HCT116 (cell line): Measurements from ENCODE around the gene BRI3BP. TPM values are rescaled to one million over a fixed set of nuclear protein-coding genes. Genes with fewer than 3 reads are reported as not detected.

Experiments used
- ATAC-seq: fragments of 200-7000 bp; cut with Tn5 transposase; 2 replicates; pipeline ENCODE4 v1.9.1; 2020; ENCODE audit warnings: mild to moderate bottlenecking, moderate library complexity
- BruUV-seq: library from RNA; stranded (reverse); fragments of 400-500 nt; replicated peaks from 2 replicates; lab custom pipeline; 2021; lab: Mats Ljungman, UMichigan
- CTCF ChIA-PET: fragments of 300-600 bp; sonication (Branson Sonifier 250); formaldehyde crosslinking; loops from one replicate; lab custom pipeline; 2021; ENCODE audit warnings: antibody characterized with exemption; lab: Charles Lee
- POLR2A ChIA-PET: fragments of 300-600, 350-600 bp; sonication (Branson Sonifier 250); formaldehyde crosslinking; loops from one replicate; lab custom pipeline; 2021; ENCODE audit warnings: antibody characterized with exemption; lab: Charles Lee
- RAD21 ChIA-PET, 2 experiments: fragments of 300-600 bp; sonication (Branson Sonifier 250); formaldehyde crosslinking; loops; one replicate each; lab custom pipeline; 2023; ENCODE audit warnings: low total read pairs in 2 of 2; ENCODE audit not compliant: uncharacterized antibody in 2 of 2, unreplicated experiment in 2 of 2, low non-redundant PET in 1 of 2; lab: Charles Lee
- DNase-seq: peaks from one replicate; pipeline ENCODE4 v3.0.0-alpha.2; 2010; ENCODE audit warnings: low read depth, low spot score
- H2AFZ ChIP-seq: fragments of 200-600 bp; shearing (Covaris generic), sonication (generic); 2 replicates; pipeline ENCODE4 v1.6.1; 2017; ENCODE audit warnings: low read depth, mixed run types, mixed read lengths, antibody characterized with exemption, low read length; ENCODE audit not compliant: poor library complexity, severe bottlenecking
- H3K27ac ChIP-seq: 2 replicates; pipeline ENCODE4 v1.5.1; 2012; ENCODE audit warnings: low read depth, low read length
- H3K27me3 ChIP-seq: fragments of 200-600 bp; sonication (generic); 2 replicates; pipeline ENCODE4 v1.6.1; 2016; ENCODE audit warnings: mixed run types, low read length, mixed read lengths; ENCODE audit not compliant: insufficient read depth
- H3K36me3 ChIP-seq, 2 experiments: fragments of 200-500 bp in 1 of 2; fragments of 200-600 bp in 1 of 2; sonication (Bioruptor generic) in 1 of 2; sonication (generic) in 1 of 2; 2 replicates each; pipeline versions ENCODE4 v1.5.1 to v1.6.1; 2014 to 2016; ENCODE audit warnings: low read length in 2 of 2, inconsistent platforms in 1 of 2, mixed read lengths in 1 of 2, mixed run types in 1 of 2; ENCODE audit not compliant: insufficient read depth in 2 of 2, control insufficient read depth in 1 of 2
- H3K4me1 ChIP-seq, 2 experiments: fragments of 200-600 bp in 1 of 2; sonication (generic) in 1 of 2; 2 replicates each; pipeline versions ENCODE4 v1.5.1 to v1.6.1; 2012 to 2017; ENCODE audit warnings: low read length in 2 of 2, inconsistent platforms in 1 of 2, mild to moderate bottlenecking in 1 of 2, mixed read lengths in 1 of 2, mixed run types in 1 of 2, moderate library complexity in 1 of 2; ENCODE audit not compliant: insufficient read depth in 2 of 2, control insufficient read depth in 1 of 2
- H3K4me2 ChIP-seq: fragments of 200-600 bp; sonication (generic); 2 replicates; pipeline ENCODE4 v1.6.1; 2017; ENCODE audit warnings: mixed run types, low read length, mixed read lengths
- H3K4me3 ChIP-seq, 2 experiments: fragments of 200-600 bp in 1 of 2; sonication (generic) in 1 of 2; replicated peaks in 1 of 2; 2 replicates each; pipeline ENCODE4 v1.5.1; 2011 to 2016; ENCODE audit warnings: low read length in 2 of 2, control low read depth in 1 of 2, low read depth in 1 of 2, mild to moderate bottlenecking in 1 of 2, mixed read lengths in 1 of 2, mixed run types in 1 of 2
- H3K79me2 ChIP-seq: fragments of 200-600 bp; sonication (generic); 2 replicates; pipeline ENCODE4 v1.6.1; 2017; ENCODE audit warnings: mild to moderate bottlenecking, mixed run types, low read length, moderate library complexity, mixed read lengths; ENCODE audit not compliant: insufficient read depth
- H3K9ac ChIP-seq: fragments of 200-600 bp; sonication (generic); 2 replicates; pipeline ENCODE4 v1.6.1; 2016; ENCODE audit warnings: low read length, mixed read lengths
- H3K9me2 ChIP-seq: fragments of 200-600 bp; sonication (generic), shearing (Covaris generic); 2 replicates; pipeline ENCODE4 v1.6.1; 2017; ENCODE audit warnings: mixed run types, mild to moderate bottlenecking, moderate library complexity; ENCODE audit not compliant: insufficient read depth
- H3K9me3 ChIP-seq, 2 experiments: fragments of 200-500 bp in 1 of 2; fragments of 200-600 bp in 1 of 2; sonication (Bioruptor generic) in 1 of 2; sonication (generic) in 1 of 2; 2 replicates each; pipeline ENCODE4 v1.6.1; 2014 to 2017; ENCODE audit warnings: low read length in 2 of 2, mixed read lengths in 2 of 2, inconsistent platforms in 1 of 2, low read depth in 1 of 2, mild to moderate bottlenecking in 1 of 2, mixed run types in 1 of 2, moderate library complexity in 1 of 2; ENCODE audit not compliant: control insufficient read depth in 1 of 2, insufficient read depth in 1 of 2
- H4K20me1 ChIP-seq: fragments of 200-600 bp; sonication (generic), shearing (Covaris generic); 2 replicates; pipeline ENCODE4 v1.6.1; 2017; ENCODE audit warnings: mixed run types, mild to moderate bottlenecking, moderate library complexity; ENCODE audit not compliant: insufficient read depth
- CBX3 ChIP-seq: IDR thresholded peaks from 2 replicates; pipeline ENCODE4 v1.6.1; 2012; ENCODE audit warnings: low read depth
- JUND ChIP-seq: IDR thresholded peaks from 2 replicates; pipeline ENCODE4 v1.6.1; 2012
- POLR2A ChIP-seq: IDR thresholded peaks from 2 replicates; pipeline ENCODE4 v1.7.0; 2011; ENCODE audit warnings: borderline replicate concordance; ENCODE audit not compliant: insufficient read depth, insufficient read length; ENCODE audit errors: extremely low read depth
- POLR2AphosphoS5 ChIP-seq: IDR thresholded peaks from 2 replicates; pipeline ENCODE4 v1.6.1; 2011; ENCODE audit warnings: mild to moderate bottlenecking, low read depth, low read length, moderate library complexity
- SP1 ChIP-seq: IDR thresholded peaks from 2 replicates; pipeline ENCODE4 v1.6.1; 2012; ENCODE audit warnings: low read depth
- SRF ChIP-seq: IDR thresholded peaks from 2 replicates; pipeline ENCODE4 v1.6.1; 2012; ENCODE audit warnings: low read depth
- YY1 ChIP-seq: IDR thresholded peaks from 2 replicates; pipeline ENCODE4 v1.6.1; 2011; ENCODE audit warnings: low read length, low read depth, moderate library complexity, mild to moderate bottlenecking; ENCODE audit not compliant: insufficient replicate concordance; ENCODE audit errors: extremely low read depth
- intact Hi-C: fragments of 100-400 bp; cut with micrococcal nuclease; formaldehyde crosslinking; loops from 2 replicates; pipeline ENCODE4 v1.10.0; 2022
- total RNA-seq: library from RNA; stranded (reverse); gene quantifications from one replicate; pipeline ENCODE4 v1.2.1, GENCODE V29; 2021; ENCODE audit not compliant: unreplicated experiment
- TF ChIP-seq, protein P1 (sequence below): IDR thresholded peaks from 2 replicates; pipeline ENCODE4 v1.6.1; 2012
- TF ChIP-seq, protein P2 (sequence below): IDR thresholded peaks from 2 replicates; pipeline ENCODE4 v1.6.1; 2011; ENCODE audit warnings: mild to moderate bottlenecking, low read length, moderate library complexity; ENCODE audit not compliant: insufficient replicate concordance; ENCODE audit errors: extremely low read depth
- TF ChIP-seq, protein P3 (sequence below), 3 experiments: fragments of 200-600 bp in 1 of 3; sonication (generic) in 1 of 3; IDR thresholded peaks in 2 of 3; conservative IDR thresholded peaks in 1 of 3; 2 replicates each; pipeline ENCODE4 v1.5.1; 2012 to 2017; ENCODE audit warnings: low read depth in 2 of 3, low read length in 2 of 3, antibody characterized with exemption in 1 of 3, borderline replicate concordance in 1 of 3, control low read depth in 1 of 3, mild to moderate bottlenecking in 1 of 3, mixed read lengths in 1 of 3, mixed run types in 1 of 3, moderate library complexity in 1 of 3; ENCODE audit not compliant: insufficient read depth in 1 of 3
- TF ChIP-seq, protein P4 (sequence below): IDR thresholded peaks from 2 replicates; pipeline ENCODE4 v1.6.1; 2012; ENCODE audit warnings: low read depth

BRI3BP gene
- total RNA-seq, 1 experiment from 2014 or later: 40.1 TPM

DNA sequence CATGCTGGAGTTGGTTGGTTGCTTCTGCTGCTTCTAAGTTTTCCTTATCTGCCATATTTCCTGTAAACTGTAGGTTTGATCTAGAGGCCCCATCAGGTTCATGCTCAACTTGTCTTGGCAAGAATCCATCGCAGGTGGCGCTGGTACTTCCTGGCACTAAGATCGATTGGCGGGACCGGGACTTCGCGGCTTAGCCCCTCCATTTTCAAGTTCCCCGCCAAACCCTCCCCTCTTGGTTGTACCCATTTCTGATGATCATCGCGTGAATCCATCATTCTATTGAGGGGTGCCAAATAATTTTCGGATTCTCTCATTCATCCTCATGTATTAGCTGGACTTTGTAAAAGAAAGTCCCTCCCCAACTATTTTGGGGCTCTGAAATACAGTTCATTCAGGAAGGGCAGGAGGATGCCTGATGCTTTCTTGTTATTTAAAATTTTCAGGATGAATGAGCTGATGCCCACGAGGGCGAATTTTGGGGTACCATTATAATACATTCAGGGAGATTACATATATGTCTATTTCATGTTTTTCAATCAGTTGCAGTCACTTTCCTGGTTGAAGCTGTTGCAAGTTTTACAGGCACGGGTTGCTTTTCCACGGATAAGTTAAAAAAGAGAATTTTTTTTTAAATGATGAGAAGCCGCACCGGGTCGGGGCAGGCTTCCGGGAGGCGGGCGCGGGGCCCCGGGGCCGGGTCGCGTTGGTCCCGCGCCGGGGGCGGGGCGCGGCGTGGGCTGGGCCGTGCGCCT, 395 bp upstream of the BRI3BP start:
- Histone ChIP-seq H3K9me3 (no peaks in the 10 kb centered on the region), H3K9me2 (no peaks in the 10 kb centered on the region), H4K20me1 (no peaks in the 10 kb centered on the region), H3K4me1 (peaks cover 10 to 34% of the 10 kb centered on the region in 2 experiments; a peak in 3 of 4 replicates), H3K27ac (peak overlapping the region; percentile 74), H3K79me2 (peaks cover 49% of the 10 kb centered on the region), H2AFZ (peak overlapping the region; percentile 92), H3K9ac (peak overlapping the region; percentile 66), H3K36me3 (0 out of 4 replicates have a peak, but pooled peaks cover 0 to 3% of the 10 kb centered on the region in 2 experiments), H3K27me3 (no peaks in the 10 kb centered on the region), H3K4me2 (peak overlapping the region; percentile 93), H3K4me3 (peak overlapping the region; percentile 42 to 61)
- ATAC-seq (peak; percentile 50), DNase-seq (peak; percentile 91)
- ChIA-PET POLR2A (no interaction called here), CTCF (interaction anchor here (1.7 kb wide), 1 partner anchor 53 kb away, joined by 3 read pairs; no protein-coding TSS in a partner anchor), RAD21 (no interaction called here)
- TF ChIP-seq POLR2A (no peak), JUND (peak; percentile 33; the same call in 1 of the 2 replicates), SP1 (0 out of 2 replicates have a peak, but pooled peaks have one; percentile 34), SRF (no peak), POLR2AphosphoS5 (peak; percentile 59), YY1 (peak; percentile 79), CBX3 (peak; percentile 76)
- TF ChIP-seq, protein P1, sequence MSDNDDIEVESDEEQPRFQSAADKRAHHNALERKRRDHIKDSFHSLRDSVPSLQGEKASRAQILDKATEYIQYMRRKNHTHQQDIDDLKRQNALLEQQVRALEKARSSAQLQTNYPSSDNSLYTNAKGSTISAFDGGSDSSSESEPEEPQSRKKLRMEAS: peak; percentile 91
- TF ChIP-seq, protein P2, sequence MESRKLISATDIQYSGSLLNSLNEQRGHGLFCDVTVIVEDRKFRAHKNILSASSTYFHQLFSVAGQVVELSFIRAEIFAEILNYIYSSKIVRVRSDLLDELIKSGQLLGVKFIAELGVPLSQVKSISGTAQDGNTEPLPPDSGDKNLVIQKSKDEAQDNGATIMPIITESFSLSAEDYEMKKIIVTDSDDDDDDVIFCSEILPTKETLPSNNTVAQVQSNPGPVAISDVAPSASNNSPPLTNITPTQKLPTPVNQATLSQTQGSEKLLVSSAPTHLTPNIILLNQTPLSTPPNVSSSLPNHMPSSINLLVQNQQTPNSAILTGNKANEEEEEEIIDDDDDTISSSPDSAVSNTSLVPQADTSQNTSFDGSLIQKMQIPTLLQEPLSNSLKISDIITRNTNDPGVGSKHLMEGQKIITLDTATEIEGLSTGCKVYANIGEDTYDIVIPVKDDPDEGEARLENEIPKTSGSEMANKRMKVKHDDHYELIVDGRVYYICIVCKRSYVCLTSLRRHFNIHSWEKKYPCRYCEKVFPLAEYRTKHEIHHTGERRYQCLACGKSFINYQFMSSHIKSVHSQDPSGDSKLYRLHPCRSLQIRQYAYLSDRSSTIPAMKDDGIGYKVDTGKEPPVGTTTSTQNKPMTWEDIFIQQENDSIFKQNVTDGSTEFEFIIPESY: peak; percentile 39
- TF ChIP-seq, protein P3, sequence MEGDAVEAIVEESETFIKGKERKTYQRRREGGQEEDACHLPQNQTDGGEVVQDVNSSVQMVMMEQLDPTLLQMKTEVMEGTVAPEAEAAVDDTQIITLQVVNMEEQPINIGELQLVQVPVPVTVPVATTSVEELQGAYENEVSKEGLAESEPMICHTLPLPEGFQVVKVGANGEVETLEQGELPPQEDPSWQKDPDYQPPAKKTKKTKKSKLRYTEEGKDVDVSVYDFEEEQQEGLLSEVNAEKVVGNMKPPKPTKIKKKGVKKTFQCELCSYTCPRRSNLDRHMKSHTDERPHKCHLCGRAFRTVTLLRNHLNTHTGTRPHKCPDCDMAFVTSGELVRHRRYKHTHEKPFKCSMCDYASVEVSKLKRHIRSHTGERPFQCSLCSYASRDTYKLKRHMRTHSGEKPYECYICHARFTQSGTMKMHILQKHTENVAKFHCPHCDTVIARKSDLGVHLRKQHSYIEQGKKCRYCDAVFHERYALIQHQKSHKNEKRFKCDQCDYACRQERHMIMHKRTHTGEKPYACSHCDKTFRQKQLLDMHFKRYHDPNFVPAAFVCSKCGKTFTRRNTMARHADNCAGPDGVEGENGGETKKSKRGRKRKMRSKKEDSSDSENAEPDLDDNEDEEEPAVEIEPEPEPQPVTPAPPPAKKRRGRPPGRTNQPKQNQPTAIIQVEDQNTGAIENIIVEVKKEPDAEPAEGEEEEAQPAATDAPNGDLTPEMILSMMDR (IDR thresholded peaks at IDR 0.05 in 2 of 3, conservative IDR thresholded peaks at IDR 0.05 in 1 of 3; ENCODE audit: borderline replicate concordance in 1 of 3, insufficient read depth in 1 of 3, low read depth in 2 of 3, low read length in 2 of 3): peak in 2 of 3 experiments; percentile 54 to 56; a peak in 4 of 6 replicates
- TF ChIP-seq, protein P4, sequence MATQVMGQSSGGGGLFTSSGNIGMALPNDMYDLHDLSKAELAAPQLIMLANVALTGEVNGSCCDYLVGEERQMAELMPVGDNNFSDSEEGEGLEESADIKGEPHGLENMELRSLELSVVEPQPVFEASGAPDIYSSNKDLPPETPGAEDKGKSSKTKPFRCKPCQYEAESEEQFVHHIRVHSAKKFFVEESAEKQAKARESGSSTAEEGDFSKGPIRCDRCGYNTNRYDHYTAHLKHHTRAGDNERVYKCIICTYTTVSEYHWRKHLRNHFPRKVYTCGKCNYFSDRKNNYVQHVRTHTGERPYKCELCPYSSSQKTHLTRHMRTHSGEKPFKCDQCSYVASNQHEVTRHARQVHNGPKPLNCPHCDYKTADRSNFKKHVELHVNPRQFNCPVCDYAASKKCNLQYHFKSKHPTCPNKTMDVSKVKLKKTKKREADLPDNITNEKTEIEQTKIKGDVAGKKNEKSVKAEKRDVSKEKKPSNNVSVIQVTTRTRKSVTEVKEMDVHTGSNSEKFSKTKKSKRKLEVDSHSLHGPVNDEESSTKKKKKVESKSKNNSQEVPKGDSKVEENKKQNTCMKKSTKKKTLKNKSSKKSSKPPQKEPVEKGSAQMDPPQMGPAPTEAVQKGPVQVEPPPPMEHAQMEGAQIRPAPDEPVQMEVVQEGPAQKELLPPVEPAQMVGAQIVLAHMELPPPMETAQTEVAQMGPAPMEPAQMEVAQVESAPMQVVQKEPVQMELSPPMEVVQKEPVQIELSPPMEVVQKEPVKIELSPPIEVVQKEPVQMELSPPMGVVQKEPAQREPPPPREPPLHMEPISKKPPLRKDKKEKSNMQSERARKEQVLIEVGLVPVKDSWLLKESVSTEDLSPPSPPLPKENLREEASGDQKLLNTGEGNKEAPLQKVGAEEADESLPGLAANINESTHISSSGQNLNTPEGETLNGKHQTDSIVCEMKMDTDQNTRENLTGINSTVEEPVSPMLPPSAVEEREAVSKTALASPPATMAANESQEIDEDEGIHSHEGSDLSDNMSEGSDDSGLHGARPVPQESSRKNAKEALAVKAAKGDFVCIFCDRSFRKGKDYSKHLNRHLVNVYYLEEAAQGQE: no peak
- BruUV-seq: no TSS peak
- intact Hi-C loops: loop anchor here (2.0 to 5.0 kb wide), 2 partner anchors 52 to 74 kb away; partner anchors contain the start of gene AACS
